HepG2 (cell line): Measurements from ENCODE around the gene STK4. TPM values are rescaled to one million over a fixed set of nuclear protein-coding genes. Genes with fewer than 3 reads are reported as not detected.

Experiments used
- EED ChIP-seq: sonication (generic); formaldehyde crosslinking; IDR thresholded peaks from 2 replicates; pipeline ENCODE4 v1.5.0; 2020; ENCODE audit warnings: mild to moderate bottlenecking, missing genetic modification reagents
- KAT2B ChIP-seq: fragments of 150-350 bp; IDR thresholded peaks from 2 replicates; pipeline ENCODE4 v1.6.1; 2014; ENCODE audit warnings: low read depth, low read length, borderline replicate concordance
- NR2F1 ChIP-seq, 2 experiments: fragments of 450-650 bp in 1 of 2; formaldehyde crosslinking in 1 of 2; IDR thresholded peaks; 2 replicates each; pipeline versions ENCODE4 v1.5.0 to v1.6.1; 2016 to 2020; ENCODE audit warnings: mild to moderate bottlenecking in 1 of 2, missing compliant biosample characterization in 1 of 2, missing genetic modification reagents in 1 of 2, moderate library complexity in 1 of 2
- TBP ChIP-seq: sonication (generic); formaldehyde crosslinking; IDR thresholded peaks from 2 replicates; pipeline ENCODE4 v1.5.0; 2020; ENCODE audit warnings: missing genetic modification reagents
- ZFX ChIP-seq: sonication (generic); formaldehyde crosslinking; IDR thresholded peaks from 2 replicates; pipeline ENCODE4 v1.4.0; 2020; ENCODE audit warnings: mild to moderate bottlenecking, low read depth, missing genetic modification reagents, moderate library complexity
- ZNF160 ChIP-seq: sonication (generic); formaldehyde crosslinking; IDR thresholded peaks from 2 replicates; pipeline ENCODE4 v1.8.0; 2022; ENCODE audit warnings: mild to moderate bottlenecking, inconsistent platforms, missing genetic modification reagents
- ZNF335 ChIP-seq: sonication (generic); formaldehyde crosslinking; IDR thresholded peaks from 2 replicates; pipeline ENCODE4 v1.4.0; 2020; ENCODE audit warnings: missing genetic modification reagents
- ZNF562 ChIP-seq: sonication (generic); formaldehyde crosslinking; IDR thresholded peaks from 2 replicates; pipeline ENCODE4 v1.8.0; 2022; ENCODE audit warnings: missing genetic modification reagents, borderline replicate concordance
- ZSCAN22 ChIP-seq: sonication (generic); formaldehyde crosslinking; IDR thresholded peaks from 2 replicates; pipeline ENCODE4 v1.4.0; 2020; ENCODE audit warnings: mild to moderate bottlenecking, missing genetic modification reagents
- polyA plus RNA-seq, 8 experiments: library from polyadenylated mRNA; depleted of rRNA in 3 of 8; stranded (reverse) in 7 of 8; unstranded in 1 of 8; fragments of >200 nt; fragmentation: Illumina TruSeq in 4 of 8; extraction: Trizol in 4 of 8; gene quantifications; 2 replicates each; pipeline versions ENCODE4 v1.2.1 to v1.2.3, GENCODE V29; 2011 to 2016; ENCODE audit warnings: low read depth in 4 of 8, missing spikeins in 1 of 8, mixed read lengths in 1 of 8; ENCODE audit not compliant: insufficient read depth in 1 of 8
- total RNA-seq, 5 experiments: library from RNA; depleted of rRNA; stranded (reverse); fragments of >200 nt; fragmentation: Illumina TruSeq; extraction: Trizol; gene quantifications; 2 replicates each; pipeline ENCODE4 v1.2.3, GENCODE V29; 2016; ENCODE audit warnings: low read depth in 1 of 5
- TF ChIP-seq, protein P1 (sequence below): sonication (generic); formaldehyde crosslinking; IDR thresholded peaks from 2 replicates; pipeline ENCODE4 v1.8.1; 2023; ENCODE audit warnings: mild to moderate bottlenecking, moderate library complexity, missing genetic modification reagents
- TF ChIP-seq, protein P2 (sequence below): sonication (generic); formaldehyde crosslinking; IDR thresholded peaks from 2 replicates; pipeline ENCODE4 v1.4.0; 2020; ENCODE audit warnings: missing genetic modification reagents, mild to moderate bottlenecking, borderline replicate concordance
- TF ChIP-seq, protein P3 (sequence below): sonication (generic); formaldehyde crosslinking; IDR thresholded peaks from 2 replicates; pipeline ENCODE4 v1.8.0; 2023; ENCODE audit warnings: mild to moderate bottlenecking, missing genetic modification reagents

STK4 gene
- total and polyA plus RNA-seq, 2 of the 13 experiments (the other 11 are each of a cell fraction or from before 2014, with no cell fraction given): 25.6 to 38.3 TPM

DNA sequence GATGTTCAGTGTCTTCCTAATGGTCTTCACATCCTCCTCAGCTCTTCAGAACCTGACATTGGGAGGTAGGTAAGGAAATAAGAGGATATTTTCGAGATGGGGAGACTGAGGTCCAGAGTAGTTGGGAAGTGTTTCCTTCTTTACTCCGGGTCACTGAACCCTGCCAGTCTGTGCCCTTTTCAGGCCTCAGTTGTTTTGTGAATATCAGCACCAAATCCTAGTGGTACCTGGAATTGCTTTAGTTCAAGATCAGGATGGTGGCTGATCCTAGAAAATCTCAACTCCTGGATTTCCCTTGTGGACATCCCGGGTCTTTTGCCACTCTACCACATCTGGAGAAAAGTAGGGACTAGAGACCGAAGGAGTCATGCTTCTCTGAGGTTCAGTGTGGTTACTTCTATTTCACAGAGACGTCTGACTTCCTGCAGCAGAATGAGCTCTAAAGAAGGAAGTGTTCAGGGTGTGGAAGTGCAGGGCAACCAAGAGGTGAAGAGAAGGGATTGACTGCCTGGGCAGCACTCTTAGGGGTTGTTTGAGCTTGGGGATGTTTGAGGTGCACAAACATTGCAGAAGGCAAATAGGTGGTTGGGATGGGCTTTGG lies 995 bp downstream of the STK4 start (continued):
- TF ChIP-seq, protein P1, sequence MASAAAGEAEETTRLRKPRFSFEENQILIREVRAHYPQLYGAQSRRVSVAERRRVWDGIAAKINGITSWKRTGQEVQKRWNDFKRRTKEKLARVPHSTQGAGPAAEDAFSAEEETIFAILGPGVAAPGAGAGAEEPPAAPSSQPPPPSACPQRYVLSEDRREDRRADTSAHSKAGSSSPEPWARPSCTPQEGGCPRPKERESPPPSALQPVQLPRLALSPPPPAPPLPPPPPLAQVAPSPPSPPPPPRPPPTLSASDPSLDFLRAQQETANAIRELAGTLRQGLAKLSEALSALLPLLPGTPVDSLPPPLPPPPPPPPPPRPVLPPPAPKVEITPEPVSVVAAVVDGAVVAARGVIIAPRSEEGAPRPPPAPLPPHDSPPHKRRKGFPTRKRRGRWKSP (CRISPR knock-in tag): no peak
- no peak for TF ChIP-seq ZFX (CRISPR knock-in tag)
- TF ChIP-seq, protein P2, sequence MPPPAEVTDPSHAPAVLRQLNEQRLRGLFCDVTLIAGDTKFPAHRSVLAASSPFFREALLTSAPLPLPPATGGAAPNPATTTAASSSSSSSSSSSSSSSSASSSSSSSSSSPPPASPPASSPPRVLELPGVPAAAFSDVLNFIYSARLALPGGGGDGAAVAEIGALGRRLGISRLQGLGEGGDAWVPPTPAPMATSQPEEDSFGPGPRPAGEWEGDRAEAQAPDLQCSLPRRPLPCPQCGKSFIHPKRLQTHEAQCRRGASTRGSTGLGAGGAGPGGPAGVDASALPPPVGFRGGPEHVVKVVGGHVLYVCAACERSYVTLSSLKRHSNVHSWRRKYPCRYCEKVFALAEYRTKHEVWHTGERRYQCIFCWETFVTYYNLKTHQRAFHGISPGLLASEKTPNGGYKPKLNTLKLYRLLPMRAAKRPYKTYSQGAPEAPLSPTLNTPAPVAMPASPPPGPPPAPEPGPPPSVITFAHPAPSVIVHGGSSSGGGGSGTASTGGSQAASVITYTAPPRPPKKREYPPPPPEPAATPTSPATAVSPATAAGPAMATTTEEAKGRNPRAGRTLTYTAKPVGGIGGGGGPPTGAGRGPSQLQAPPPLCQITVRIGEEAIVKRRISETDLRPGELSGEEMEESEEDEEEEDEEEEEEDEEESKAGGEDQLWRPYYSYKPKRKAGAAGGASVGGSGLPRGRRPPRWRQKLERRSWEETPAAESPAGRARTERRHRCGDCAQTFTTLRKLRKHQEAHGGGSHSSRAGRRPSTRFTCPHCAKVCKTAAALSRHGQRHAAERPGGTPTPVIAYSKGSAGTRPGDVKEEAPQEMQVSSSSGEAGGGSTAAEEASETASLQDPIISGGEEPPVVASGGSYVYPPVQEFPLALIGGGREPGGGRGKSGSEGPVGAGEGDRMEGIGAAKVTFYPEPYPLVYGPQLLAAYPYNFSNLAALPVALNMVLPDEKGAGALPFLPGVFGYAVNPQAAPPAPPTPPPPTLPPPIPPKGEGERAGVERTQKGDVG: no peak
- TF ChIP-seq TBP: no peak
- TF ChIP-seq, protein P3, sequence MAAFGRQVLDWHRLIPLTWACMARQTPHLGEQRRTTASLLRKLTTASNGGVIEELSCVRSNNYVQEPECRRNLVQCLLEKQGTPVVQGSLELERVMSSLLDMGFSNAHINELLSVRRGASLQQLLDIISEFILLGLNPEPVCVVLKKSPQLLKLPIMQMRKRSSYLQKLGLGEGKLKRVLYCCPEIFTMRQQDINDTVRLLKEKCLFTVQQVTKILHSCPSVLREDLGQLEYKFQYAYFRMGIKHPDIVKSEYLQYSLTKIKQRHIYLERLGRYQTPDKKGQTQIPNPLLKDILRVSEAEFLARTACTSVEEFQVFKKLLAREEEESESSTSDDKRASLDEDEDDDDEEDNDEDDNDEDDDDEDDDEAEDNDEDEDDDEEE (CRISPR knock-in tag): 0 out of 2 replicates have a peak, but pooled peaks have one; percentile 53
- TF ChIP-seq ZNF562 (CRISPR knock-in tag): no peak
- TF ChIP-seq EED (CRISPR knock-in tag): no peak
- no peak for TF ChIP-seq ZNF160 (CRISPR knock-in tag)
- no peak for TF ChIP-seq KAT2B
- no peak for TF ChIP-seq ZSCAN22 (CRISPR knock-in tag)
- TF ChIP-seq NR2F1 (CRISPR knock-in tag; IDR thresholded peaks at IDR 0.05): 0 out of 4 replicates have a peak, but pooled peaks of 1 of the 2 experiments have one; percentile 10
- no peak for TF ChIP-seq ZNF335 (CRISPR knock-in tag)
